NCI-H82 treated with DMSO at 0.1 percent for 48 hours (cell line): ENCODE data around the gene TRIM46.
"Not testable (repeated sequence)": the region's sequence is repeated elsewhere in the genome, so short reads cannot be mapped to it uniquely, and the experiment has no call there.

Source experiments
- DNase-seq: peaks from one replicate; lab custom pipeline; 2025; ENCODE audit not compliant: unreplicated experiment; lab: John Stamatoyannopoulos, UW

The TRIM46 gene

GRCh38 chr1:155185783-155186066 is 12.1 kb downstream of the TRIM46 start:
- no peak for DNase-seq

- DNase-seq, result no peak
These were observed 12.6 kb downstream of the TRIM46 start for GRCh38 chr1:155186067-155186793.

GRCh38 chr1:155186794-155187455 is 13.3 kb downstream of the TRIM46 start:
- DNase-seq, result no peak

GRCh38 chr1:155187456-155187891 is 13.8 kb downstream of the TRIM46 start:
- no peak for DNase-seq

GRCh38 chr1:155188268-155188667 is 14.6 kb downstream of the TRIM46 start:
- no peak for DNase-seq

- DNase-seq, result not testable (repeated sequence)
These were observed 16.3 kb downstream of the TRIM46 start for GRCh38 chr1:155189926-155190325.

- no peak for DNase-seq
These were observed 18.3 kb downstream of the TRIM46 start for GRCh38 chr1:155191904-155192303.

- no peak for DNase-seq
These were observed 19.0 kb downstream of the TRIM46 start for GRCh38 chr1:155192346-155193274.

GRCh38 chr1:155193275-155193990 is 19.8 kb downstream of the TRIM46 start:
- DNase-seq, result peak; percentile 76

GRCh38 chr1:155193991-155194240 is 20.3 kb downstream of the TRIM46 start:
- not testable (repeated sequence) for DNase-seq

GRCh38 chr1:155195201-155196102 is 21.8 kb downstream of the TRIM46 start:
- no peak for DNase-seq

- no peak for DNase-seq
These were observed 22.6 kb downstream of the TRIM46 start for GRCh38 chr1:155196103-155196892.

GRCh38 chr1:155196893-155197638 is 23.4 kb downstream of the TRIM46 start:
- DNase-seq, result no peak

- DNase-seq, result no peak
These were observed 24.4 kb downstream of the TRIM46 start for GRCh38 chr1:155197901-155198546.

GRCh38 chr1:155198547-155198906 is 24.9 kb downstream of the TRIM46 start:
- no peak for DNase-seq

- DNase-seq, result no peak
These were observed 26.1 kb downstream of the TRIM46 start for GRCh38 chr1:155199792-155200191.

GRCh38 chr1:155200920-155201319 is 27.3 kb downstream of the TRIM46 start:
- DNase-seq, result no peak

GRCh38 chr1:155202198-155202597 is 28.5 kb downstream of the TRIM46 start:
- no peak for DNase-seq
